ENCODE data around the gene GEMIN4.

- TF ChIP-seq EGR1 (IDR thresholded peaks at IDR 0.05; ENCODE audit: borderline replicate concordance in 1 of 2, low read depth in 2 of 2, low read length in 2 of 2) (peak in 1 of 2 experiments; percentile 3; a peak in 1 of 3 replicates), EP300 (IDR thresholded peaks at IDR 0.05; ENCODE audit: borderline replicate concordance in 1 of 2, control insufficient read depth in 1 of 2, low read depth in 2 of 2, low read length in 2 of 2) (no peak), POLR2AphosphoS5 (IDR thresholded peaks at IDR 0.05; ENCODE audit: low read length) (no peak), NFIC (IDR thresholded peaks at IDR 0.05; ENCODE audit: low read depth, low read length) (no peak), ESRRA (IDR thresholded peaks at IDR 0.05; ENCODE audit: low read length) (no peak), SUZ12 (IDR thresholded peaks at IDR 0.05; ENCODE audit: unreplicated experiment) (no peak), ZBTB40 (IDR thresholded peaks at IDR 0.05; ENCODE audit: borderline replicate concordance) (no peak), CEBPZ (IDR thresholded peaks at IDR 0.05; ENCODE audit: low read depth, low read length) (no peak)
- TF ChIP-seq, protein P1, sequence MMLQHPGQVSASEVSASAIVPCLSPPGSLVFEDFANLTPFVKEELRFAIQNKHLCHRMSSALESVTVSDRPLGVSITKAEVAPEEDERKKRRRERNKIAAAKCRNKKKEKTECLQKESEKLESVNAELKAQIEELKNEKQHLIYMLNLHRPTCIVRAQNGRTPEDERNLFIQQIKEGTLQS (IDR thresholded peaks at IDR 0.05; ENCODE audit: borderline replicate concordance, extremely low read depth, low read depth, low read length): no peak
- TF ChIP-seq, protein P2, sequence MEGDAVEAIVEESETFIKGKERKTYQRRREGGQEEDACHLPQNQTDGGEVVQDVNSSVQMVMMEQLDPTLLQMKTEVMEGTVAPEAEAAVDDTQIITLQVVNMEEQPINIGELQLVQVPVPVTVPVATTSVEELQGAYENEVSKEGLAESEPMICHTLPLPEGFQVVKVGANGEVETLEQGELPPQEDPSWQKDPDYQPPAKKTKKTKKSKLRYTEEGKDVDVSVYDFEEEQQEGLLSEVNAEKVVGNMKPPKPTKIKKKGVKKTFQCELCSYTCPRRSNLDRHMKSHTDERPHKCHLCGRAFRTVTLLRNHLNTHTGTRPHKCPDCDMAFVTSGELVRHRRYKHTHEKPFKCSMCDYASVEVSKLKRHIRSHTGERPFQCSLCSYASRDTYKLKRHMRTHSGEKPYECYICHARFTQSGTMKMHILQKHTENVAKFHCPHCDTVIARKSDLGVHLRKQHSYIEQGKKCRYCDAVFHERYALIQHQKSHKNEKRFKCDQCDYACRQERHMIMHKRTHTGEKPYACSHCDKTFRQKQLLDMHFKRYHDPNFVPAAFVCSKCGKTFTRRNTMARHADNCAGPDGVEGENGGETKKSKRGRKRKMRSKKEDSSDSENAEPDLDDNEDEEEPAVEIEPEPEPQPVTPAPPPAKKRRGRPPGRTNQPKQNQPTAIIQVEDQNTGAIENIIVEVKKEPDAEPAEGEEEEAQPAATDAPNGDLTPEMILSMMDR (IDR thresholded peaks at IDR 0.05 in 2 of 3, conservative IDR thresholded peaks at IDR 0.05 in 1 of 3; ENCODE audit: control insufficient read depth in 2 of 3, extremely low read depth in 1 of 3, insufficient read depth in 1 of 3, low read depth in 3 of 3, low read length in 3 of 3): no peak
- TF ChIP-seq, protein P3, sequence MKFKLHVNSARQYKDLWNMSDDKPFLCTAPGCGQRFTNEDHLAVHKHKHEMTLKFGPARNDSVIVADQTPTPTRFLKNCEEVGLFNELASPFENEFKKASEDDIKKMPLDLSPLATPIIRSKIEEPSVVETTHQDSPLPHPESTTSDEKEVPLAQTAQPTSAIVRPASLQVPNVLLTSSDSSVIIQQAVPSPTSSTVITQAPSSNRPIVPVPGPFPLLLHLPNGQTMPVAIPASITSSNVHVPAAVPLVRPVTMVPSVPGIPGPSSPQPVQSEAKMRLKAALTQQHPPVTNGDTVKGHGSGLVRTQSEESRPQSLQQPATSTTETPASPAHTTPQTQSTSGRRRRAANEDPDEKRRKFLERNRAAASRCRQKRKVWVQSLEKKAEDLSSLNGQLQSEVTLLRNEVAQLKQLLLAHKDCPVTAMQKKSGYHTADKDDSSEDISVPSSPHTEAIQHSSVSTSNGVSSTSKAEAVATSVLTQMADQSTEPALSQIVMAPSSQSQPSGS (IDR thresholded peaks at IDR 0.05; ENCODE audit: low read length): no peak
- TF ChIP-seq, protein P4, sequence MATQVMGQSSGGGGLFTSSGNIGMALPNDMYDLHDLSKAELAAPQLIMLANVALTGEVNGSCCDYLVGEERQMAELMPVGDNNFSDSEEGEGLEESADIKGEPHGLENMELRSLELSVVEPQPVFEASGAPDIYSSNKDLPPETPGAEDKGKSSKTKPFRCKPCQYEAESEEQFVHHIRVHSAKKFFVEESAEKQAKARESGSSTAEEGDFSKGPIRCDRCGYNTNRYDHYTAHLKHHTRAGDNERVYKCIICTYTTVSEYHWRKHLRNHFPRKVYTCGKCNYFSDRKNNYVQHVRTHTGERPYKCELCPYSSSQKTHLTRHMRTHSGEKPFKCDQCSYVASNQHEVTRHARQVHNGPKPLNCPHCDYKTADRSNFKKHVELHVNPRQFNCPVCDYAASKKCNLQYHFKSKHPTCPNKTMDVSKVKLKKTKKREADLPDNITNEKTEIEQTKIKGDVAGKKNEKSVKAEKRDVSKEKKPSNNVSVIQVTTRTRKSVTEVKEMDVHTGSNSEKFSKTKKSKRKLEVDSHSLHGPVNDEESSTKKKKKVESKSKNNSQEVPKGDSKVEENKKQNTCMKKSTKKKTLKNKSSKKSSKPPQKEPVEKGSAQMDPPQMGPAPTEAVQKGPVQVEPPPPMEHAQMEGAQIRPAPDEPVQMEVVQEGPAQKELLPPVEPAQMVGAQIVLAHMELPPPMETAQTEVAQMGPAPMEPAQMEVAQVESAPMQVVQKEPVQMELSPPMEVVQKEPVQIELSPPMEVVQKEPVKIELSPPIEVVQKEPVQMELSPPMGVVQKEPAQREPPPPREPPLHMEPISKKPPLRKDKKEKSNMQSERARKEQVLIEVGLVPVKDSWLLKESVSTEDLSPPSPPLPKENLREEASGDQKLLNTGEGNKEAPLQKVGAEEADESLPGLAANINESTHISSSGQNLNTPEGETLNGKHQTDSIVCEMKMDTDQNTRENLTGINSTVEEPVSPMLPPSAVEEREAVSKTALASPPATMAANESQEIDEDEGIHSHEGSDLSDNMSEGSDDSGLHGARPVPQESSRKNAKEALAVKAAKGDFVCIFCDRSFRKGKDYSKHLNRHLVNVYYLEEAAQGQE (IDR thresholded peaks at IDR 0.05; ENCODE audit: low read depth, low read length): no peak
Observed at GRCh38 chr17:751269-752001, 629 bp downstream of the GEMIN4 start.
